Suprapubic skin (tissue), 4 donors: ENCODE data around the gene MAGEB3. TPM values are rescaled to one million over a fixed set of nuclear protein-coding genes. Genes with fewer than 3 reads are reported as not detected.

Experiments
- DNase-seq, 2 donors: peaks; one replicate each; pipeline ENCODE4 v3.0.0-alpha.2; 2019; ENCODE audit warnings: low spot score in 2 of 2
- H3K27ac ChIP-seq: fragments of 200-600 bp; sonication (generic); one replicate; pipeline ENCODE4 v1.5.1; 2019
- H3K27me3 ChIP-seq: fragments of 200-600 bp; sonication (generic); one replicate; pipeline ENCODE4 v1.5.1; 2019
- H3K36me3 ChIP-seq: fragments of 200-600 bp; sonication (generic); one replicate; pipeline ENCODE4 v1.5.1; 2019
- H3K4me1 ChIP-seq: fragments of 200-600 bp; sonication (generic); one replicate; pipeline ENCODE4 v1.5.1; 2019
- H3K4me3 ChIP-seq: fragments of 200-600 bp; sonication (generic); one replicate; pipeline ENCODE4 v1.5.1; 2019; ENCODE audit warnings: mild to moderate bottlenecking
- H3K9me3 ChIP-seq: fragments of 200-600 bp; sonication (generic); one replicate; pipeline ENCODE4 v1.5.1; 2019
- EP300 ChIP-seq: sonication (generic); formaldehyde crosslinking; IDR thresholded peaks from one replicate; pipeline ENCODE4 v1.6.1; 2017; ENCODE audit warnings: antibody characterized with exemption
- POLR2A ChIP-seq, 2 donors: fragments of 450-650 bp; IDR thresholded peaks; one replicate each; pipeline ENCODE4 v1.6.1; 2017; ENCODE audit warnings: antibody characterized with exemption in 2 of 2, mild to moderate bottlenecking in 2 of 2, moderate library complexity in 2 of 2
- POLR2AphosphoS5 ChIP-seq, 3 donors: sonication (generic); formaldehyde crosslinking; IDR thresholded peaks; one replicate each; pipeline ENCODE4 v1.6.1; 2017; ENCODE audit warnings: antibody characterized with exemption in 3 of 3
- WGBS: methylation state at CpG from one replicate; pipeline ENCODE4 v1.1.5; 2018; 5-methylcytosine and 5-hydroxymethylcytosine counted together
- total RNA-seq, 4 donors: library from RNA; depleted of rRNA; stranded (reverse); fragments of >200 nt; gene quantifications; one replicate each; pipeline ENCODE4 v1.1.0, GENCODE V29; 2016
- TF ChIP-seq, protein P1 (sequence below), 2 donors: fragments of 200-600 bp in 1 of 2; fragments of 450-650 bp in 1 of 2; sonication (generic) in 1 of 2; IDR thresholded peaks; one replicate each; pipeline ENCODE4 v1.5.1; 2016 to 2019; ENCODE audit warnings: antibody characterized with exemption in 2 of 2, mild to moderate bottlenecking in 1 of 2, moderate library complexity in 1 of 2

The MAGEB3 gene
- total RNA-seq, 4 donors from 2014 or later, result not detected

DNA sequence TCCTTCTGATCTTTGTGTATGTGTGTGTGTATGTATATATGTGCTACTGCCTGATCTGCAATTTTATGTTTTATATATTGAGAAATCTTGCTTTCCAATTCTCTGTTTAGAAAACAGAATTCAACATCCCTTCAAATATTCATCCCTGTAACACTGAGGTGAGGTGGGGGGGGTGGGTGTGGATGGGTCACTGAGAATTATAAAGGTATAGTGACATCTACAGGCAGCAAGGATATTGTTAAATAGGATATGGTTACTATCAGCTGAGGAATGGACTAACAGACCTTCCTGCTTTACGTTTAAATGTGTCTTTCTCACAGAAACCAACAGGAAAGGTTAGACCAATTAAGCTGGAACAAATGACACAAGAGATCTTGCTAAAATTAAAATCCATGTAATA lies 34.1 kb upstream of the MAGEB3 start:
- Histone ChIP-seq H3K36me3 (no peaks in the 10 kb centered on the region), H3K4me1 (no peaks in the 10 kb centered on the region), H3K9me3 (no peaks in the 10 kb centered on the region), H3K27me3 (no peaks in the 10 kb centered on the region), H3K4me3 (no peak overlapping the region), H3K27ac (no peak overlapping the region)
- DNase-seq, result no peak
- 18% methylated on average over 1 of the region's 1 CpG for WGBS
- TF ChIP-seq, protein P1, sequence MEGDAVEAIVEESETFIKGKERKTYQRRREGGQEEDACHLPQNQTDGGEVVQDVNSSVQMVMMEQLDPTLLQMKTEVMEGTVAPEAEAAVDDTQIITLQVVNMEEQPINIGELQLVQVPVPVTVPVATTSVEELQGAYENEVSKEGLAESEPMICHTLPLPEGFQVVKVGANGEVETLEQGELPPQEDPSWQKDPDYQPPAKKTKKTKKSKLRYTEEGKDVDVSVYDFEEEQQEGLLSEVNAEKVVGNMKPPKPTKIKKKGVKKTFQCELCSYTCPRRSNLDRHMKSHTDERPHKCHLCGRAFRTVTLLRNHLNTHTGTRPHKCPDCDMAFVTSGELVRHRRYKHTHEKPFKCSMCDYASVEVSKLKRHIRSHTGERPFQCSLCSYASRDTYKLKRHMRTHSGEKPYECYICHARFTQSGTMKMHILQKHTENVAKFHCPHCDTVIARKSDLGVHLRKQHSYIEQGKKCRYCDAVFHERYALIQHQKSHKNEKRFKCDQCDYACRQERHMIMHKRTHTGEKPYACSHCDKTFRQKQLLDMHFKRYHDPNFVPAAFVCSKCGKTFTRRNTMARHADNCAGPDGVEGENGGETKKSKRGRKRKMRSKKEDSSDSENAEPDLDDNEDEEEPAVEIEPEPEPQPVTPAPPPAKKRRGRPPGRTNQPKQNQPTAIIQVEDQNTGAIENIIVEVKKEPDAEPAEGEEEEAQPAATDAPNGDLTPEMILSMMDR (IDR thresholded peaks at IDR 0.05), result no peak
- TF ChIP-seq POLR2AphosphoS5 (IDR thresholded peaks at IDR 0.05), result no peak
- TF ChIP-seq POLR2A (IDR thresholded peaks at IDR 0.05), result no peak
- no peak for TF ChIP-seq EP300

DNA sequence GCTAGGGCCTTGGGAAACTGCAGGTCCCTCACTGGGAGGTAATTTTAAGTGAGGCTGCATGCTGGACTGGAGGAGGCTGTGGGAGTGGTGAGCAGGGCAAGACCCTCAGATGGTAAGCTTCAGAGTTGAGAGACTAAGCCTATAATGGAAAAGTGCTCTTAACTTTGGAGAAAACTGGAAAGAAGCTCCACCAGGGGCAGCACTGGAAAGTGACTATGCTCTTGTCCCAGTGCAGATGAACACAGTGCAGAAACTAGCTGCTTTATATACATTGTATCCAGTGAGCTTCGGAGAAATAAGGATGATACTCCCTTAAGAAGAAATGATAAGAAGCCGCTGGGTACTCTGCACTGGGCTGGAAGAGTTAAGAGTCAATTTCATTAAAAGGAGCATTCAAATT lies 18.3 kb upstream of the MAGEB3 start:
- Histone ChIP-seq H3K27ac (no peak overlapping the region), H3K9me3 (no peaks in the 10 kb centered on the region), H3K36me3 (no peaks in the 10 kb centered on the region), H3K4me1 (no peaks in the 10 kb centered on the region), H3K27me3 (no peaks in the 10 kb centered on the region), H3K4me3 (no peak overlapping the region)
- TF ChIP-seq EP300 (no peak), POLR2A (IDR thresholded peaks at IDR 0.05) (no peak), POLR2AphosphoS5 (IDR thresholded peaks at IDR 0.05) (no peak)
- TF ChIP-seq, protein P1 (IDR thresholded peaks at IDR 0.05), result no peak
- 86% methylated on average over 2 of the region's 2 CpGs for WGBS
- no peak for DNase-seq

DNA sequence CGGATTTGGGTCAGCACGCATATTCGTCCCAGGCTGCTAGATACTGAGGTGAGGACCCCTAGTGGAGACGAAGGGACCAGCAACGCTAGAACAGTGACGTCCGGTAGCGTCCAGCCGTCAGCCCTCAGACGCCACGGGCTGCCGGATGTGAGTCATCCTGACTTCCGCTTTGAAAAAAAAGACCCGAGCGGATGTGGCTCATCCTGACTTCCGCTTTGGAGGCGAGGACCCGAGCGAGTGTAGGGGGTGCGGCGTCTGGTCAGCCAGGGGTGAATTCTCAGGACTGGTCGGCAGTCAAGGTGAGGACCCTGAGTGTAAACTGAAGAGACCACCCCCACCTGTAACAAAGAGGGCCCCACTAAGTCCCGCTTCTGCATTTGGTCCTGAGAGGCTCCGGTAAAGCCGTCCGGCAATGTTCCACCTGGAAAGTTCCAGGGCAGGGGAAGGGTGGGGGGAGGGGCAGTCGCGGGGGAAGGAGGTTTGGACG lies 15.1 kb upstream of the MAGEB3 start, which contains the start of gene MAGEB2:
MAGEB2 (plus strand) TSS at position 207 of the 487 bp plus-strand sequence. CDS start 3,018 bp downstream, outside the sequence.
- no peaks in the 10 kb centered on the region for H3K27me3 ChIP-seq
- H3K4me3 ChIP-seq, result no peak within 1 kb of the TSS
- H3K4me1 ChIP-seq, result no peaks in the 10 kb centered on the region
- DNase-seq, result no peak
- WGBS, result 93% methylated on average over 27 of the region's 29 CpGs
- no peaks in the 10 kb centered on the region for H3K36me3 ChIP-seq
- no peak for TF ChIP-seq EP300
- TF ChIP-seq POLR2A (IDR thresholded peaks at IDR 0.05), result no peak
- TF ChIP-seq, protein P1 (IDR thresholded peaks at IDR 0.05), result no peak
- no peak for TF ChIP-seq POLR2AphosphoS5 (IDR thresholded peaks at IDR 0.05)
- no peak within 1 kb of the TSS for H3K27ac ChIP-seq
- no peaks in the 10 kb centered on the region for H3K9me3 ChIP-seq

DNA sequence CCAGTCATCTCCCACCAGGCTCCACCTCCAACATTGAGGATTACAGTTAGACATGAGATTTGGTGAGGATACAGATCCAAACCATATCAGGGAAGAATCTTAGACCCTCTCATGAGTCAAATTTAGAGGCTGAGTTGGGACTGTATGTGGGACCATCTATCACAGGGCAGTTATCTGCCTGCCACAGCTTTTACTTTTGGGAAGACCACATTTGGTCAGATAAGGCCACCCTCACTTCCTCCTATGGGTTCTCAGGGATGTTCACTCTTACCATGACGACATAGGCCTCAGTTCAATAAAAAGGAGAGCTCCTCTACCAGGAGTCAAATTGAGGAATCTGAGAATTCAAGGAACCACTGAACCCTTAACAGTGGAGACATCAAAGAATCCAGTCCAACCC lies 13.0 kb upstream of the MAGEB3 start:
- Histone ChIP-seq H3K27me3 (no peaks in the 10 kb centered on the region), H3K4me1 (no peaks in the 10 kb centered on the region), H3K9me3 (no peaks in the 10 kb centered on the region), H3K27ac (no peak overlapping the region), H3K4me3 (no peak overlapping the region), H3K36me3 (no peaks in the 10 kb centered on the region)
- no peak for TF ChIP-seq EP300
- TF ChIP-seq, protein P1 (IDR thresholded peaks at IDR 0.05), result no peak
- no peak for TF ChIP-seq POLR2AphosphoS5 (IDR thresholded peaks at IDR 0.05)
- no peak for TF ChIP-seq POLR2A (IDR thresholded peaks at IDR 0.05)
- DNase-seq, result no peak
- 50% methylated on average over 1 of the region's 1 CpG for WGBS

DNA sequence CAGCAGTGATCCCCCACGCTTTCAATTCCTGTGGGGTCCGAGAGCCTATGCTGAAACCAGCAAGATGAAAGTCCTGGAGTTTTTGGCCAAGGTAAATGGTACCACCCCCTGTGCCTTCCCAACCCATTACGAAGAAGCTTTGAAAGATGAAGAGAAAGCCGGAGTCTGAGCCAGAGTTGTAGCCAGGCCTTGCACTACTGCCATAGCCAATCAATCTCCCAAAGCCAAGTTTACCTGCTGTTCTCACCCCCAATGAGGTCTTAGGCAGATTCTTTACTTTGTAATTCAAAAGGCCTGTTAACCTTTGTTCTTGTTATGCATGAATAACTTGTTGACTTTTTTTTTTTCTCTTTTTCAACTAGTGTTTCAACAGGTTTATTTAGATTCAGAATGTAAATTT lies 11.1 kb upstream of the MAGEB3 start:
- WGBS, result 77% methylated on average over 4 of the region's 4 CpGs
- H3K27ac ChIP-seq, result no peak overlapping the region
- no peak overlapping the region for H3K4me3 ChIP-seq
- H3K27me3 ChIP-seq, result no peaks in the 10 kb centered on the region
- H3K9me3 ChIP-seq, result no peaks in the 10 kb centered on the region
- no peaks in the 10 kb centered on the region for H3K4me1 ChIP-seq
- no peaks in the 10 kb centered on the region for H3K36me3 ChIP-seq
- TF ChIP-seq POLR2AphosphoS5 (IDR thresholded peaks at IDR 0.05), result no peak
- TF ChIP-seq, protein P1 (IDR thresholded peaks at IDR 0.05), result no peak
- TF ChIP-seq POLR2A (IDR thresholded peaks at IDR 0.05), result no peak
- no peak for TF ChIP-seq EP300
- DNase-seq, result no peak
